Measurements from ENCODE around the gene C3AR1.

- TF ChIP-seq POLR2AphosphoS5 (IDR thresholded peaks at IDR 0.05; ENCODE audit: borderline replicate concordance, low read depth, low read length) (no peak), EZH2 (IDR thresholded peaks at IDR 0.05) (no peak), FOXP2 (optimal IDR thresholded peaks at IDR 0.05; ENCODE audit: control extremely low read depth, extremely low read length, insufficient read depth) (no peak)
Observed at GRCh38 chr12:8087666-8088065, 21.5 kb upstream of the C3AR1 start.

Data from SK-N-MC (cell line).